Measurements from ENCODE around the gene TIAM1. TPM values are rescaled to one million over a fixed set of nuclear protein-coding genes. Genes with fewer than 3 reads are reported as not detected.
A peak's percentile ranks its signal among the peaks of the same experiment; 100 is the strongest.

TIAM1 gene
- total RNA-seq, 6 donors from 2014 or later = 13.4 to 32.1 (median 19.5) TPM

DNA sequence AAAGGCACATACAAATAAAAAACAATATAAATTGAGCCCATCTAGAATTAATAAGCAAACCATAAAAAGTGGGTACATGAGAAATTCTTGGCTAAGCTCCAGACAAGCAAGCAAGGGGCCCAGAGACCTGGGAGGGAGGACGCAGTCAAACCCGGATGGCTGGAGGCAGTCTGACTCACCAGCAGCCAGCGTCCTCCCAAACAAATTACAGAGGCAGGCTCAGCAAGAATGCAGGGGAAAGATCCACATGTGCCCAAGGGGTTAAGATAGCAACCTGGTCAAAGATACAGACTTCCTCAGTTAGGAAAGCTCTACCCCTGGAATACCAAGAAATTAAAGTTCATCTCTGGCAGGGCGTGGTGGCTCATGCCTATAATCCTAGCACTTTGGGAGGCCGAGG, 7.4 kb upstream of the TIAM1 start:
- DNase-seq (no peak), ATAC-seq (ENCODE audit: low FRiP score in 2 of 2) (no peak)
- no peak overlapping the region for H3K27ac ChIP-seq
- no peaks in the 10 kb centered on the region for H3K9me3 ChIP-seq
- no peaks in the 10 kb centered on the region for H3K27me3 ChIP-seq
- no peak overlapping the region for H3K4me3 ChIP-seq
- H3K4me1 ChIP-seq = no peaks in the 10 kb centered on the region
- H3K36me3 ChIP-seq = no peaks in the 10 kb centered on the region
- 87 to 93% methylated on average over 5 of the region's 5 CpGs for WGBS, 2 donors
- no peak for TF ChIP-seq POLR2A (IDR thresholded peaks at IDR 0.05)
- TF ChIP-seq, protein P1, sequence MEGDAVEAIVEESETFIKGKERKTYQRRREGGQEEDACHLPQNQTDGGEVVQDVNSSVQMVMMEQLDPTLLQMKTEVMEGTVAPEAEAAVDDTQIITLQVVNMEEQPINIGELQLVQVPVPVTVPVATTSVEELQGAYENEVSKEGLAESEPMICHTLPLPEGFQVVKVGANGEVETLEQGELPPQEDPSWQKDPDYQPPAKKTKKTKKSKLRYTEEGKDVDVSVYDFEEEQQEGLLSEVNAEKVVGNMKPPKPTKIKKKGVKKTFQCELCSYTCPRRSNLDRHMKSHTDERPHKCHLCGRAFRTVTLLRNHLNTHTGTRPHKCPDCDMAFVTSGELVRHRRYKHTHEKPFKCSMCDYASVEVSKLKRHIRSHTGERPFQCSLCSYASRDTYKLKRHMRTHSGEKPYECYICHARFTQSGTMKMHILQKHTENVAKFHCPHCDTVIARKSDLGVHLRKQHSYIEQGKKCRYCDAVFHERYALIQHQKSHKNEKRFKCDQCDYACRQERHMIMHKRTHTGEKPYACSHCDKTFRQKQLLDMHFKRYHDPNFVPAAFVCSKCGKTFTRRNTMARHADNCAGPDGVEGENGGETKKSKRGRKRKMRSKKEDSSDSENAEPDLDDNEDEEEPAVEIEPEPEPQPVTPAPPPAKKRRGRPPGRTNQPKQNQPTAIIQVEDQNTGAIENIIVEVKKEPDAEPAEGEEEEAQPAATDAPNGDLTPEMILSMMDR (IDR thresholded peaks at IDR 0.05) = no peak
- no peak for TF ChIP-seq POLR2AphosphoS5 (IDR thresholded peaks at IDR 0.05)
- TF ChIP-seq EP300 (IDR thresholded peaks at IDR 0.05) = no peak

DNA sequence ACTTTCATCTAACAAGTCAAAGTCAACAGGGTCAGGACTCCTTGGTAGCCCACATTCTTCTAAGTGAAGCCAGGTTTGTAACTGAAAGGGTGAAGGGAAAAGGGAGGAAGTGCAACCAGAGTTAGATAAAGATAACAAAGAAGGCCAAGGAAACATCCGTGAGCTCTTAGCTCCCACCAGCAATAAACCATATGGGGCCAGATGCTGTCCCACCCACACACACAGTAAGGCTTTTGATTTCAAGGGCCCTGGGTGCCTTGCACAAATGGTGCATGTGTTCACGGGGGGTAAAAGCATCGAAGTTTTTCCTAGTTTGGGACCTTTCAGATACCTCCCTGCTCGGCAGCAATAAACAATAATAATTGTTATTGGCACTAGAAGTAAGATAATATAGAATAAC, 5.1 kb upstream of the TIAM1 start:
- DNase-seq (no peak), ATAC-seq (ENCODE audit: low FRiP score in 2 of 2) (no peak)
- H3K27me3 ChIP-seq = no peaks in the 10 kb centered on the region
- H3K9me3 ChIP-seq = no peaks in the 10 kb centered on the region
- 70 to 75% methylated on average over 4 of the region's 4 CpGs for WGBS, 2 donors
- H3K4me3 ChIP-seq = no peak overlapping the region
- H3K36me3 ChIP-seq = no peaks in the 10 kb centered on the region
- TF ChIP-seq, protein P1 (IDR thresholded peaks at IDR 0.05) = no peak
- TF ChIP-seq EP300 (IDR thresholded peaks at IDR 0.05) (no peak), POLR2AphosphoS5 (IDR thresholded peaks at IDR 0.05) (no peak), POLR2A (IDR thresholded peaks at IDR 0.05) (no peak)
- H3K27ac ChIP-seq = no peak overlapping the region
- H3K4me1 ChIP-seq = peaks cover 0 to 3% (median 3%) of the 10 kb centered on the region in 4 donors

DNA sequence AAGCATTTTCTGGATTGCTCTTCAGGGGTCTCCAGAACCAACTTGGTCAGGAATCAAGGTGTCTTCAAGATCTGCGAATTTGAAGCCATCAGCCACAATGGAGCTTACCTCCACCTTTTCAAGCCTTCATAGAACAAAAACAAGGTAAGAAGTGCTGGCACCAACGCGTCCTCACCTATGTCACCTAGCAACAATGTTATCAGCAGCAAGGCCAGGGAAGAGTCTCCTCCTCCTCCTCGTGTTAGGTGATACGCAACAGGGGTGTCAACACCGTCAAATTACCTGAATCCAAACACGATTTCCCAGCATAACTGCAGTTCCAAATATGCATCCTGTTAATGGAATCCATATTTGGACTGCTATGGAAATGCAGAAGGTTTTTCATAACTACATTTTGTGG, 4.1 kb upstream of the TIAM1 start:
- Histone ChIP-seq H3K4me3 (no peak overlapping the region), H3K9me3 (no peaks in the 10 kb centered on the region), H3K36me3 (no peaks in the 10 kb centered on the region), H3K27me3 (peaks cover 0 to 4% (median 0%) of the 10 kb centered on the region in 4 donors), H3K27ac (no peak overlapping the region), H3K4me1 (peaks cover 4 to 13% (median 10%) of the 10 kb centered on the region in 4 donors)
- ATAC-seq (ENCODE audit: low FRiP score in 2 of 2) = no peak
- WGBS, 2 donors = 63 to 75% methylated on average over 7 of the region's 7 CpGs
- no peak for TF ChIP-seq POLR2A (IDR thresholded peaks at IDR 0.05)
- no peak for DNase-seq

DNA sequence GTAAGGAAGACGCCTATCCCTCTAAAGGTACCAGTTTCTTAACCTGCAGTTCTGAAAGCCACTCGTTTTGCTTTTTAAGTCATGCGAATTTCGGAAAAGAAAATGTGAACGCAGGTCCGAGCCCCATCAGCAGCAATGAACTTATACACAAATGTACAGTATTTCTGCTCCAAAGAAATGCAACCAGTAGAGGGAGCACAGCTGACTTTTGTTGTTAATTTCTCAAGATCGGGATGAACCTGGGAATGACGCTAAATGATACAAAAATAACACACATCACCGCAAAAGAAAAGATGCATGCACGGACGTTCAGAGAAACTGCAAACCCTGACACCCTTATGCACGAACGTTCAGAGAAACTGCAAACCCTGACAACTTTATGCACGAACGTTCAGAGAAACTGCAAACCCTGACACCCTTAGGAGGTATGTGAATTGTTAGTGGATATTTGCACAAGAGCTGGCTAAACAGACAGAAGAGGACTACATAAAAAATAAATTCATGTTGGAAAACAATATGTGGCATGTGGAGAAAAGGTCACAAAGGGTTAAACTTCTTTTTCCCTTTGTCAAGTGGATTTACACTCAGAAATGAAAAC, 3.5 kb upstream of the TIAM1 start:
- DNase-seq (no peak), ATAC-seq (ENCODE audit: low FRiP score in 2 of 2) (no peak)
- H3K9me3 ChIP-seq = no peaks in the 10 kb centered on the region
- TF ChIP-seq, protein P1 (IDR thresholded peaks at IDR 0.05) = peak in 2 of 6 experiments; percentile 27 to 34
- TF ChIP-seq POLR2A (IDR thresholded peaks at IDR 0.05) = no peak
- H3K4me1 ChIP-seq = peaks cover 4 to 14% (median 10%) of the 10 kb centered on the region in 4 donors
- no peaks in the 10 kb centered on the region for H3K36me3 ChIP-seq
- H3K27ac ChIP-seq = no peak overlapping the region
- peaks cover 0 to 4% (median 0%) of the 10 kb centered on the region in 4 donors for H3K27me3 ChIP-seq
- WGBS, 2 donors = 44 to 59% methylated on average over 15 of the region's 15 CpGs
- H3K4me3 ChIP-seq = no peak overlapping the region

DNA sequence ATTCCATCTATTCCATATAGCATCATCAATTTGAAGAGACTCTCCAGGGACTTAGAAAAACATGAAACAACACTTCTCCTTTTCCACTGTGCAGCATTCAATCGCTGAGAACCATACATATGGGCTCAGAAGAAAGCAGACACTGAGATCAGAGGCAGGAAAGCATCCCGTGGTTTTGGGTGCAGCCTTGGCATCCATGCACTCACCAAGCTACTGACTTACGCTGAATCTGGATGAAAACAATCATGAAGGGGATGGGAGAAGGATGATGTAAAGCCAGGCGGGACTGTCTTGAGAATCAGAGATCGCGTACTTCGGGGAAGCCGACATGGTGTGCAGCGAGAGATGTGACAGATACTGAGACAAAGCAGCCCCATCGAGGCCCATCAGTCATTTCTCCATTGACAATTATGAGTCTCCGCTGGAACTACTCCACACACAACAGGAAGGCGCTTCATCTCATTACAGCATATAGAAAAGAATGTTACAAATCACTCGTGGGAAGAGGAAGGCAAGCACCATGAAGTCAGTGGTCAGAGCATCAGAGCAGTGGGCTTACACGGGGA, 2.3 kb upstream of the TIAM1 start:
- H3K9me3 ChIP-seq = no peaks in the 10 kb centered on the region
- peaks cover 4 to 14% (median 10%) of the 10 kb centered on the region in 4 donors for H3K4me1 ChIP-seq
- WGBS, 2 donors = 79 to 84% methylated on average over 14 of the region's 14 CpGs
- ATAC-seq (ENCODE audit: low FRiP score in 2 of 2) = no peak
- TF ChIP-seq POLR2A (IDR thresholded peaks at IDR 0.05) = no peak
- no peak for TF ChIP-seq EP300 (IDR thresholded peaks at IDR 0.05)
- TF ChIP-seq, protein P1 (IDR thresholded peaks at IDR 0.05) = no peak
- no peak overlapping the region for H3K4me3 ChIP-seq
- H3K27me3 ChIP-seq = peaks cover 0 to 4% (median 0%) of the 10 kb centered on the region in 4 donors
- no peak overlapping the region for H3K27ac ChIP-seq
- DNase-seq = no peak
- no peaks in the 10 kb centered on the region for H3K36me3 ChIP-seq
